NCI-H2196 treated with DMSO at 0.1 percent for 48 hours (cell line): ENCODE measurements around the gene FSTL4.
"Not testable (repeated sequence)": the region's sequence is repeated elsewhere in the genome, so short reads cannot be mapped to it uniquely, and the experiment has no call there.

Experiments used
- DNase-seq: peaks from one replicate; lab custom pipeline; 2025; ENCODE audit not compliant: unreplicated experiment; lab: John Stamatoyannopoulos, UW

FSTL4 gene

GRCh38 chr5:133205649-133206048 lies 406.7 kb downstream of the FSTL4 start:
- DNase-seq, result no peak

GRCh38 chr5:133205204-133205603 lies 407.1 kb downstream of the FSTL4 start:
- no peak for DNase-seq

GRCh38 chr5:133203317-133204305 lies 408.7 kb downstream of the FSTL4 start:
- no peak for DNase-seq

- DNase-seq, result no peak
These were observed 410.2 kb downstream of the FSTL4 start for GRCh38 chr5:133202066-133202665.

DNA sequence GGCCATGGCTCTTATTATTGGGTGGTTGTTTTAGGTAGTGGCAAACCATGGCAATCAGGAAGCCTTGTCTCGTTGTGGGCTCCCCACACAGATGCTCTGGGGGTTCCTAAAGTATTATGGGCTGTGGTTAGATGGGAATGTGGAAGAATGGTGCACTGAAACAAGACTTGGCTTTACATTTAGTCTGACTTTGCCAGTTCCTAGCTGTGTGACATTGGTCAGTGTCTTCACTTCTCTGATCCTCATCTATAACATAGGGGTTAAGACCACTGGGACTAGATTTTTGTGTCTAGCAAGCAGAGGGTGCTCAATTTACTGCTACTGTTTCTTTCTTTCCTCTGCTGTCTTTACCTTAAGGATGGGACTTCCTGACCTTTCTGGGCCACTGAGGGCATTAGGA lies 411.0 kb downstream of the FSTL4 start:
- DNase-seq, result no peak

DNA sequence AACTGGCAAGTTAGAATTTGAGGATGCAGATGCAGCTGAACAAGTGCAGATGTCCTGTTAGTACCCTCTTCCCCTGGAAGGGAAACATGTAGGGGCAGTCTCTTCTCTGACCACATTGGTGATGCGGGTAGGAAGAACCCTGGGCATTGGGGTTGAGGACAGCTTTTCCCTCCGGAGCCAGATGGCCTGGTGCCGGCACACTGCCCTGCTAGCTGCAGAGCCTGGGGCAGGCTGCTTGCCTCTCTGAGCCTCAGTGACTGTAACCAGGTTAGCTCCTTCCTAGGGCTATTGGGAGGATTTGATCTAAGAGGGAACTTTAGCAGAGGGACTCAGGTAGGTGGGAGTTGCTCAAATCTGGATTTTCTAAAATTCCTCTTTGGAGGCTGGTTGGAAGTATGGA lies 412.1 kb downstream of the FSTL4 start:
- DNase-seq, result no peak

DNA sequence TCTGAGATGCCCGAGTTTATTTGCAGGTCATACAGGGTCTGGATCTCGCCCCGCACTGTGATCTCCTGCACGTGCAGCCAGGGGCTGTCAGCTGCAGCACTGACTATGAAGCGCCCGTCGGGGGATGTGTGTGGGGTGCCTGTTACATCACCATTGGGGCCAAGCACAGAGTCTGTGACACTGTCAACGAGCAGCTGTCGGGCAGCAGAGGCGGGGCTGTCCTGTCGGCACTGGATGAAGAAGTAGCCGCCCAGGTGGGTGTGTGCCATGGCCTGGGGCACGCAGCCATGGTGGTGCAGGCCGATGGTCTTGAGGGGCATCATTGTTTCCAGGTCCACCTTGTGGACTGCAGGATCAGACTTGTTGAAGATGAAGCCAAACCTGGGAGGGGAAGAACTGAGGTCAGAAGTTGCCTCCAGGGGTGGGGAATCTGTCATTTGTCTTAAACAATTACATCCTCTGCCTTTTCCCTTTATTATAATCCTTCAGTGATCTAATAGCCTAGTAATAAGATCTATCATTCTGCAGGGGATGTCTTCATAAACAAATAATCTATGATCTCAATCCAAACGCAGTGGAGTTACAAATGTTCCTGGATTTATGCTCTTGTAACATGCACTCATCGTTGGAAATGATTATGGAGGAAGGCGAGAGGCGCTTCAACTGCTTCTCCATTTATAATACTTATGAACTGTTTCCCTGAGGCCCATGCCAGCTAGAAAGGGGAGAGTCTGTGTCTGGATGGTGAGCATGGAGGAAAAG lies 412.7 kb downstream of the FSTL4 start:
- DNase-seq, result no peak

GRCh38 chr5:133198511-133198910 lies 413.8 kb downstream of the FSTL4 start:
- DNase-seq, result no peak

- no peak for DNase-seq
These were observed 415.8 kb downstream of the FSTL4 start for GRCh38 chr5:133196441-133197085.

- DNase-seq, result no peak
These were observed 417.1 kb downstream of the FSTL4 start for GRCh38 chr5:133195250-133195649.

DNA sequence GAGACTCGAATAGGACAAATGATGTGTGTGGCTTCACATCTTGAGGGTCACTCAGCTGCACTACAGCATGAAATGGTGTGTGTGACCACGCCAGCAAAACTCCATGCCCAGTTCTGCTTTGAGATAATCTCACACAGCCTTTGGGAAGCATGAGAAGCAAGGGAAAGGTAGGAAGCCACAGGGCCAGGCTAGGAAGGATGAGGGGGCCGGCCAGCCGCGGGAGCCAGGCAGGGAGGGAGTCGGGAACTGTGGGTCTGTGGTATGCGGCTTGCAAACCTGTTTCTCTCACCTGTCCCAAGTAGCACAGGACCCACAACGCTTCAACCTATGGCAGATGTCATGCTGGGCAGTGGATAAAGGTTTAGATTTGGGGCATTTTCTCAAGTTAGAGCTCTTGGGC lies 418.5 kb downstream of the FSTL4 start:
- DNase-seq, result no peak

- no peak for DNase-seq
These were observed 419.6 kb downstream of the FSTL4 start for GRCh38 chr5:133192716-133193115.

- DNase-seq, result no peak
These were observed 422.5 kb downstream of the FSTL4 start for GRCh38 chr5:133189881-133190280.

DNA sequence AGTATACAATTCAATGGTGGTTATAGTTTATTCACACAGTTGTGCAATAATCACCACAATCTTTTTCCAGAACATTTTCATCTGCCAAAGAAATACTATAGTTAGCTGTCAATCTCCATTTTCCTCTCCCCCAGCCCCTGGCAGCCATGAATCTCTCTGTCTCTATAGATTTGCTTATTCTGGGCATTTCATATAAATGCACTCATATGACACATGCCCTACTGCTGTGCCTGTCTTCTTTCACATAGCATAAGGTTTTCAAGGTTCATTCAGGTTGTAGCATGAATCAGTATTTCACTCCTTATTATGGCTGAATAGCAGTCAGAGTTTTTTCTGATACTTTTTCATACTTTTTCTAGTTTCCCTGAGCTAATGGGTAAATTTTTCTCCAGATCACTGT lies 432.9 kb downstream of the FSTL4 start:
- no peak for DNase-seq

DNA sequence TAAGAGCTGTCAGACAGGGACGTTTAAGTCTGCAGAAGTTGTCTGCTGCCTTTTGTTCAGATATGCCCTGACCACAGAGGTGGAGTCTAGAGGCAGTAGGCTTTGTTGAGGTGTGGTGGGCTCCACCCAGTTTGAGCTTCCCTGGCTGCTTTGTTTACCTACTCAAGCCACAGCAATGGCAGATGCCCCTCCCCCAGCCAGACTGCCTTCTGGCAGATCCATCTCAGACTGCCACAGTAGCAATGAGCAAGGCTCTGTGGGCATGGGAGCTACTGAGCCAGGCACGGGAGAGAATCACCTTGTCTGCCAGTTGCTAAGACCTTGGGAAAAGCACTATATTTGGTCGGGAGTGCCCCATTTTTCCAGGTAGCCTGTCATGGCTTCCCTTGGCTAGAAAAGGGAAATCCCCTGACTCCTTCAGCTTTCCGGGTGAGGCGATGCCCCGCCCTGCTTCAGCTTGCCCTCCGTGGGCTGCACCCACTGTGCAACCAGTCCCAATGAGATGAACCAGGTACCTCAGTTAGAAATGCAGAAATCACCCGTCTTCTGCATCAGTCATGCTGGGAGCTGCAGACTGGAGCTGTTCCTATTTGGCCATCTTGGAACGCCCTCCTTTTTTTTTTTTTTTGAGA lies 441.5 kb downstream of the FSTL4 start:
- DNase-seq, result not testable (repeated sequence)

DNA sequence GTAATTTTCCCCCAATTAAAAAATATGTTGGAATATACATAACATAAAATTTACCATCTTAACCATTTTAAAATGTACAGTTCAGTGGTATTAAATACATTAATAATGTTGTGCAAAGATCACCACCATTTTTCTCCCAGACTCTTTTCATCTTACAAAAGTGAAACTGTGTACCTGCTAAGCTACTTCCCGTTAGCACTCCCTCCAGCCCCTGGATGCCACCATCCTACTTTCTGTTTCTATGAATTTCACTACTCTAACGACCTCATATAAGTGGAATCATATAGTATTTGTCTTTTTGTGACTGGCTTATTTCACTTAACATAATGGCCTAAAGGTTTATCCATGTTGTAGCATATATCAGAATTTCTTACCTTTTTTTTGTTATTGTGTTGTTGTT lies 447.6 kb downstream of the FSTL4 start:
- no peak for DNase-seq

- DNase-seq, result no peak
These were observed 448.5 kb downstream of the FSTL4 start for GRCh38 chr5:133163839-133164238.

DNA sequence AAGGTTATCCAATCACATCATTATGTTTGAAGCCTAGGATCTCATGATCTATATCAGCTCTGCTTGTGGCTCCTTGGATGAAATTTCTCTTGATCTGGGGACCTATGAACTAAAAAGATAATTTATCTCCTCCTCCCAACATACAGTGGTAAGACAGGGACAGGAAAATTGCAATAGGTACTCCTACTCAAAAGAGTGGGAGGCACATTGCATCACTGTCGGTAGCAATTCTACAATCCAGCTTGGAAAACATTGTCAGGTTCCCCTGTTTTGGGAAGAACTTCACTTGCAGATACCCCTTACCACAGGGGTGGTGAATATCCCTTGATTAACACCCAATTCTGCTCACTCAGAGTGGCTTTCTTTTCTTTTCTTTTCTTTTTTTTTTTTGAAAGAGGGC lies 452.8 kb downstream of the FSTL4 start:
- DNase-seq, result no peak

GRCh38 chr5:133155326-133155969 lies 456.9 kb downstream of the FSTL4 start:
- no peak for DNase-seq
